ENCODE data around the gene LETM1.
A peak's percentile ranks its signal among the peaks of the same experiment; 100 is the strongest.

LETM1 gene

DNA sequence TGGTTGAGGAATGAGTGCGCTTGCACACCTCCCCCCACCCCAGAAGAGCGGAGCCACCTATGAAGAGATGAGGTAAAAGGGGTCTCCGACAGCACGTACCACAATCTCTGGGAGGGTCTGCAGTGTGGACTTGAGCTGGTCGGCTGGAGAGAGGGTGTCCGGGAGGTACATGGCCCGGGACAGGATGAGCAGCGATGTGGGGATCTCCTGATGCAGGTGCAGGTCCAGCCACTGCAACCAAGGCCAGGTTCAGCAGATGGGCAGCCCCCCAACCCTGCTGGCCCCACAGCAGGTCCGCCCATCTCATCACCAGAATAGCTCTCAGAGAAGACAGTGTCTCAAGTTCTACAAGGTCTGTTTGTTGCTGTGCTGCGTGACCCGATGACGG, 32.4 kb downstream of the LETM1 start:
- DNase-seq = no peak

DNA sequence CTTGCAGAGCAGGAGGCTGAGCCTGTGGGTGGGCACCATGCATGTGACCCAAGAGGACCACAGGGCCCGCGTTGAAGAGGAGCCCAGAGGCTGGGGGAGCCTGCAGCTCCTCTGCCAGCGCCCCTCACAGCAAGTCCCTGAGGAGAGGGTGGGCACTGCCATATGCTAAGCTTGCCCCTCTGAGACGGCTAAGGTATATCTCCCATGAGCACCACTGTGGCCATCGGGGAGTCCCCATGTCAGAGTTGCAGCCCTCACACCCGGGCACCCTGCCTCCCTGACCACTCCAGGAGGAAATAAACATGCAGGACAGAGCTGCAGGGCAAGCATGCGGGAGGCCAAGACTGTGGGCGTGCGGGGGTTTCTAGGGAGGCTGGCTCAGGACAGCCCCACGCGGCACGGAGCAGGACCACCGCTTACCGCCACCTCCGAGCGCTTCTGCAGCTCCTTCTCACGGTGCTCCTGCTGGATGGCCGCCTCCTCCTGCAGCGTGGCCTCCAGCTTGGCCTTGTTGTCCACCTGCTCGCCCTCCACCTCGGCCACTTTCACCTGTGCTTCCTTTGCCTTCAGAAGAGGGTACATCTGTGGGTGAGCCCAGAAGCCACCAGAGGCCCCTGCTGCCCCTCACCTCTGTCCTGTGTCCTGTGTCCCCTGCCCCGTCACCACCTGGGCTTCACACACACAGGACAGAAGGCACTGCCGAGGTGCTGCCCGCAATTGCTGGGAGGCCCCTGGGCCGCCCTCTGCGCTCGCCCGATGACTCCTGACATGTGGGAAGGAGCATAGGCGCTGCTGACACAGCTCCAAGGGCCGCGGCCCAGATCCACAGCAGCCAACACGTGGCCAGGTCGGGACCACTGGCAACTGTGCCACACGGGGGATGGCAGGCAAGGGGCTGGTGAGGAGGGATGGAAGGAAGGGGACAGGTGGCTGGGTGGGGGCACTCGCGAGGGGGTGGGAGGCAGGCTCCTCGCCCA, 33.1 kb downstream of the LETM1 start:
- DNase-seq = no peak

DNA sequence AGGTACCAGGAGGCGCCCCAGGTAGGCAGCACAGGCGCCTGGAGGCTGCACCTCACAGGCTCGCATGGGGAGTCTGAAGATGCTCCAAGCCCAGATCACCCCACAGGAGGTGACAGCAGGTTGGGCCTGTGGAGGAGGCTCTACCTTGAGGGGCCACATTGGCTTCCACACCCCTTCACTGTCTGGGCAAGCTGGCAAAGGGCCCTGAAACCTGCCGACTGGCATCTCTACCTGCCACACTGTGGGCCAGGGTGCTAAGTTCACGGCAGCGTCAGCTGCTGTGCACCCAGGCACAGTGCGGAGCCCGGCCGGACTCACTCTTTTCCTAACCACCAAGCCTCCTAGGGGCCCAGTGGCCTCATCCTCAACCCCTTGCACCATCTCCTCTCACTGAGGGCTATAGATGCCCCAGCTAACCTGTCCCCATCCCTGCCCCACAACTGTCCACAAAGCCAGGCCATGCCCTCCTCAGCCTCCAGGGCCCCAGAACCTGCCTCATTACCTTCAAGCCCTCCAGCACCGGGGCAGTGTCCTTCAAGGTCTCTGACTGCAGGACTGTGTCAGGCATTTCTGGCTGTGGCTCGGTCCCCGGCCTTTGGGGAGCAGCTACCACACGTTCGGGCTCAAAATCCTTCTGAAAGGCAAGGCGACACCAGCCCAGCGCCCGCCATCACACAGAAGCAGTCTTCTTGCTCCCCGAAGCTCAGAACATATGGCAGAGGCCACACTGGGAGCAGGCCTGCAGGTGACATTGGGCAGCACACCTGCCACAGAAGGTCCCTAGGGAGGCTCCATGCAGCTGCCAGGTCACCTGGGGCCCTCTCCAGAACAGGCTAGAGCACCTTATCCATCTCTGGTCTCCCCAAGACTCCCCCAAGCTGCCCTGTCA, 34.0 kb downstream of the LETM1 start:
- no peak for DNase-seq

DNA sequence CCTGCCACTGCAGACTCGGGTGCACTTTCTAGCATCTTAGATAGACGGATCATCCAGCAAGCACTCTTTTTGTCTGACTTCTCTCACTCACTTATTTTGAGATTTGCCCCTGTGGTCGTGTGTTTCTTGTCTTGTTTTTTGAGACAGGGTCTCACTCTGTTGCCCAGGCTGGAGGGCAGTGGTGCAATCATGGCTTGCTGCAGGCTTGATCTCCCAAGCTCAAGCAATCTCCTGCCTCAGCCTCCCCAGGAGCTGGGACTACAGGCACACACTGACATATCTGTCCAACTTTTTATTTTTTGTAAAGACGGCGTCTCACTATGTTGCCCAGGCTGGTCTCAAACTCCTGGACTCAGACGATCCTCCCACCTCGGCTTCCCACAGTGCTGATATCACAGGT, 36.1 kb downstream of the LETM1 start:
- DNase-seq = no peak

DNA sequence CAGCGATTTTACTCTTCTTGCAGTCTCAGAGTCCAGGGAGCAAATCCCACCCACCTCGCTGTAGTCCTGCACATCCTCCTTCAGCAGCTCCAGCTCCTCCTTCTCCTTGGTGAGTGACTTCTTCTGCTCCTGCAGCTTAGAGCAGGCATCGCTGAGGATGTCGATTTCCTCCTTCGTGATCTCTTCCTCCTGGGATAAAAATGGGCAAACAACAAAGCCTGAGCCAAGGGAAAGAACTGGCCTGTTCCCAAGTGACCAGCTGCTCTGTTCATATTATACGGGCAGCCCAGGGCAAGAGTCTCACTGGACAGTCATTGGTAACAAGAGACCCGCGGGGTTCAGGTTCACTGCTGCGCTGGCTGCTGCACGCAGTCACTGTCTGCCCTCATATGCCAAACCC, 36.7 kb downstream of the LETM1 start:
- DNase-seq = no peak

DNA sequence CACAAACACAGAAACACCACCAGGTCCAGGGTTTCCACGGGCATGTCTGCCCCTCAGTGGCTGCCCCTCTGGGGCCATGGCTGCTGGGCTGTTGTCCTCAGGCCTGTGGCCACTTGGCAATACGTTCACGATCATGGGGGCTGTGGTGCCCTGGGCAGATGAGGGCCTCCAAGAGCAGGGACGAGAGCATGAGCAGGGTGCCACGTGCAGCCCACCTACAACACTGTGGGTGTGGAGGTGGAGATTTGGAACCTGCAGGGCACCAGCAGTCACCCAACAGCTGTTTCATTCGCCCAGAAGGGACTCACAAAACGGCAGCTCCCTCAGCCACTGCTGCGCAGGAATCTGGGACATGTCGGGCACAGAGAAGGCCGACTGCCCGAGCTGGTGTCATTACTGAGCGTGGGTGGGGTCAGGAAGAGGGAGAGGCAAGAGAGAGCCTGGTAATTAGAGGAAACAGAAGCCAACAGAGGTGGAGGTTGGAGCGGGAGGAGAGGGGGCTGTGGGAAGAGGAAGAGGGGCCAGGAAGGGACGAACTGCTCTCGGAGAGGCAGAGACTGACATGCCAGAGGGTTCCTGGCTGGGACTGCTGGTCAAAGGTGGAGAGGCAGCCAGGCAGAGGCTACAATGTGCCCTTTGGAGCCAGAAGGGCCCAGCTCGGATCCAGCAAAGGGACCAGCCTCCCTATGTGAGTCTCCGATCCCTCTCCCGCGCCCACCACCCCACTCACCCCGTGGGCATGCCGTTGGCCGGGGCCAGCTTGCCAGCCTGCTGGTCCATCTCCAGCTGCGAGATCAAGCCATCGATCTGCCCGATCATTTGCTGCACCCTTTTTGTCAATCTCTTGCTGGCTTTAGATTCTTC, 39.7 kb downstream of the LETM1 start:
- DNase-seq = no peak

DNA sequence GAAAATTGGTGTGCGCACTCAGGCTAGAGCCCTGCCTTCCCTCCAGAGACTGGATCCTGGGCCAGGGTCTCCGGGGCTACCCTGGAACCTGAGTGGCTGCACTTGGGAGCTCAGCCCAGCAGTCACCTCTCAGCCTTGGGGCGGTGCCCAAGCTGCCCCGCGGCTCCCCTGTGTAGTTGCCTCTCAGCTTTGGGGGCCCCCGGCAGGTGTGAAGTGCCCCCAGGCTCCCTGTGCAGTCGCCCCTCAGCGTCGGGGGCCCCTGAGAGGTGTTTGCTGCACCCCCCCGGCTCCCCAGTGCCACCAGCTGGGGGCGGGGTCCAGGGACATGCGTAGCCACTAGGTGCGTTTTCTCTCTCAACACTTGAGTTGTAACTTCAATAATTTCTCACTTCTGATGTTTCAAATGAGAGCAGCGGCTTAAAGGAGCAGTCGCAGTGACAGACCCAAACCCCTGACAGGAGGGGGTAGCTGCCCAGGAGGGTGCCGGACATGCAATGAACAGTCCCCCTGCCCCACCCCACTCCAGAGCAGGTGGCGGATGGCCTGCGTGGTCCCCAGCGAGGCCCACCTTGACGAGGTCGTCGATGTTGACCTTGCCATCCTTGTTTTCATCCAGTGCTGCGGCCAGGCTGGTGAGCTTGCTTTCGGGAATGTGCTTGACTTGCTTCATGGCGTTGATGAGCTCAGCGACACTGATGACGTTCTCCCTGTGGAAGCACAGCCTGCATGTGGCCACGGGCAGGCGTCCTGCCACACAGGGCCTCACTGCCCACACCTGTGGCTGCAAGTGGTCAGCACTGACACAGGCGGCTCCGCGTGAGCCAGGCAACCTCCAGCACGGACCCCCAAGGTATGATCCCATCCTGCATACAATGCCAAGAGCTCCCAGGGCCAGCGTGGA, 40.6 kb downstream of the LETM1 start:
- no peak for DNase-seq

DNA sequence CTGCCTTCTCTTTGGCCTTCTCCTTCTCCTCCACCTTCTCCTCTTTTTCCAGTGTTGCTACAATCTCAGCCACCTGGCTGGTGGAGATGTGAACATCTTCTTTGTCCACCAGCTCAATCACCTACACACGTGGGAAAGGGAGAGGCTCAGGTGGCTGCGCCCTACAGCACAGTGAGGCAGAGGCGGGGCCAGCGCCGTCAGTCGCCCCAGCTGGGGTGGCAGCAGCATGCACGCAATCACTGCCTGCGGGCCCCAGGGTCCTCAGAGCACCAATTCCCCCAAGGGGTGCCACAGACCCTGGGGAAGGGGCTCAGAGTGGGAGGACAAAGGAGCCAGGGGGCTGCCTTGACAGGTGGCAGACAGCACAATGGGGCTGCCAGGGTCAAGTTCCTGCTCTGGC, 41.5 kb downstream of the LETM1 start:
- DNase-seq = no peak

DNA sequence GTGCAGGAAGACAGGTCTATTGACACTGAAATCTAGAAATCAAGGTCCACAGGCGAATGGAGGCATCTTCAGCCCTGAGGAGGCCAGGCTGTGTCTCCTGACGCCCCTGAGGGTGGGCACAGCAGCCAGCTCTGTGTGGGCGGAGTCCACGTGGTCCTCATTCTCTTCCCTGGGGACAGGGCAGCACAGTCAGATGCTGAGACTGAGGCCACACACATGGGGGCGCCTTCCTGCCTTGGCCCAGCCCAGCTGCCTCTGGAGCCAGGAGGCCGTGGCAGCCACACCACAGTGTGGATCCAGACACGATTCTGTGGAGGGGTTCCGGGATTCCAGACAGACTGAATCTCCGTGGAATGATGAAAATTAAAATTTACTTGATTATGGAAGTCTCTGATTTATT, 42.0 kb downstream of the LETM1 start:
- DNase-seq = no peak

DNA sequence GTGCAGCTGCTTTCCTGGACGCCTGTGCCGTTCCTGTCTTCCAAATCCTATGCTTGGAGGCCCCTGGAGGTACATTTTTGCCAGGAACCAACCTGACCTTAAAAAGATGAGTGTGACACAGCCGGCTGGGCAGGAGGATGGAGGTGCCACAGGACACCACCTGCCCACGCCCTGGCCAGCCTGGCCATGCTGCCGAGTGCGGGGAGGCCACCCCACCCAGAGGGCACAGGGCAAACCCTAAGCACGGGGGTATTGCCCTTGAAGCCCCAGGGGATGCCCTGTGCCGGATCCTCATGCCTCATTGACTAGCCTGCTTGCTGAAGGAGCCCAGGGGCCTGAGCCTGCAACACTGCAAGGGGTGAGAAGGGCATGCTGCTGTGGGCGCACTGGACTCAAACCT, 42.7 kb downstream of the LETM1 start:
- no peak for DNase-seq

DNA sequence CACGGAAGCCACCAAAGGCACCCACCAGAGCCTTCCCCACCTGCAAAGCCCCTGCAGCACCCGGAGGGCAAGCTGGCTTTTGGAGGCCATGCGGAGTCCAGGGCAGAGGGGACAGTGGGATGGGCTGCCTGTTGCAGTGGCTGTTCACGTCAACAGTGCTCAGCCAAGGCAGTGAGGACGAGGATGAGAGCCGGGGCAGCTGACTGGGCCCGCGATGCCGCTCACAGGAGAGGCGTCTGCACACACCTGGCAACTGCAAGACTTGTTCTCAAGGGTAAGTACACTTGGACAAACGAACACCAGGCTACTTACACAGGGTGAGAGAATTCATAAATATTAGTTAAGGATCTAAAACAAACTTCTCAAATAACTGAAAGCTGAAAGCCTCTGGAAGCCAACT, 43.2 kb downstream of the LETM1 start:
- DNase-seq = no peak

DNA sequence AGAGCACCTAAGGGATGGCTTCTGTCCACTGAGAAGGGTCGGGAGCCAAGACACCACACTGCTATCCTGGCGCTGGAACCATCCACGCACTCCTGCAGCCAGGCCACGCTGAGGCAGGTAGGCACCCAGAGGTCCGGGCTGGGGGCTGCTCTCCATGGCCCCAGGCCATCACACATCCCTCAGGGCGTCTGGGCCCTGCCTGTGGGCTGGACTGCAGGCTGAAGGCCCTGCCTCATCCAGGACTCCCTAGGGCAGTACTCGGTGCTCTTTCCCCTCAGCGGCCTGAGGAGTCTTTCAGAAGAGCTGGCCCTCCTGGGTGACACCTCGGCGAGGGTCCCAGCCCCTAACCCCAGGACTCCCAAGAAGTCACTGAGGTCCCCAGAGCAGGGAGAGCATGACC, 45.2 kb downstream of the LETM1 start:
- no peak for DNase-seq

DNA sequence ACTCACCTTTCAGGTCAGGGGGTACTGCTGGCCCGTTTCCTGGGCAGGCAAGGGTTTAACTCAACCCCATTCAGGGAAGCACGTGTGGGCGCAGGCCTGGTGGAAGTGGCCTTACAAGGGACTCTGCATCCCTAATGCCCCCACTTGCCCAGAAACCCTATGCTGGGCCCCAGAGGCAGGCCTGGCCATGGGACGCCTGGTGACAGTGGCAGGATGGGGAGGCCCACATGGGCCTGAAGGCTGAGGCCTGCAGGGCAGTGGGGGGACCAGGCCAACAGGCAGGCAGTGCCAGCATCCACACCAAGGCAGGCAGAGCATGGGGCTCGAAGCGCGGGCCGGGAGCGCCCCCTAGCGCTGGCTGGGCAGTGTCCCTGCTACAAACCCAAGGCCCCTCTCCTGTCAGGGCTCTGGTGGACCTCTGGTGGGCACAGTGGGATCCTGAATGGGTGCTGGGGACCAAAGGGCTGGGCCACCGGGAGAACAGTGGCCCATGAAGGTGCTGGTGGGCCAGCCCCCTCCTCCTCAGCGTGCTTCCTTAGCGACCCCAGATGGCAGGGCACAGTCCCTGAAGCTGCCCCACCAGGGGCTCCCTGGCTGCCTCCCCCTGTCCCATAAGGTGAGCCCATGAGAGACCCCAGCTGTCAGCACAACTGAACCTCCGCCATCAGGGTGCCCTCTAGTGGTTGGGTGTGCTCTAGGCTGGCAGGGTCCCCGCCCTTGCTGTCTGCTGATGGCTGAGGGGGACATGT, 46.0 kb downstream of the LETM1 start:
- peak; percentile 45 for DNase-seq

DNA sequence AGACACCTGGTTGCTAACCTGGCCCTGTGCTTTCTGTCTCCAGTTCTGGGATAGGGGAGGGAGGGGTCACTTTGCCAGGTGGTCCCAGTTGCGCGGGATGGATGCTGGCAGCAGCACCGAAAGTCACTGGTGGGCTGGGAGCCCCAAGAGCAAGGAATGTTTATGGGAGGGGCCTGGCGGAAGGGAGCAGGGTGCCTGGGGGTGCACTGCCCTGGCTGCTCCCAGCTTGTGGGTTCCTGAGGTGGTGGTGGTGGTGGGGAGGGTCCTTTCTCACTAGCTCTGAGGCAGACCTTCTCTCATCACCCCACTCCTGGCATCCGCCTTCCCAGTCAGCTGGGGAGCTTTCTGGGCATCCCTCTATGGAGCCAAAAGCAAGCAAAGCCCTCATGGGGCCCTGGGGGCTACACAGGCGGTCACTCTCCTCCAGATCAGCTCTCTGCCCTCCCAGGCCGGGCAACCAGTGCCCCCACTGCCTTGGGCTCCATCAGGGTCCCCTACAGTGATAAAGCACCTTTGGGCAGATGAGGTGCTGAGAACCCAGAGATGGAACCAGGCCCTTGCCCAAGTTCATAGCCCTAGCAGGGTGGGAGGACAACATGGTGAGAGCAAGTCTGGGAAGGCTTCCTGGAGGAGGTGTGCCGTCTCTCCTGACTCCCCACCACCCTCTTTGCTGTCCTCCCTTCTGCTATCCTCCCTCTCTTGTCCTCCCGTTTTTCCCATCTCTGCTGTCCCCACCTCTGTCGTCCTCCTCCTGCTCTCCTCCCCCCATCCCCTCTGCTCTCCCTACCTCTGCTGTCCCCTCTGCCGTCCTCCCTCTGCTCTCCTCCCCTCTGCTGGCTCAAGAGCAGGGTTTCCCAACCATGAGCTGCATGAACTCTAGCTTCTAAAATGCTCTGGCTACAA, 46.9 kb downstream of the LETM1 start:
- DNase-seq = no peak

DNA sequence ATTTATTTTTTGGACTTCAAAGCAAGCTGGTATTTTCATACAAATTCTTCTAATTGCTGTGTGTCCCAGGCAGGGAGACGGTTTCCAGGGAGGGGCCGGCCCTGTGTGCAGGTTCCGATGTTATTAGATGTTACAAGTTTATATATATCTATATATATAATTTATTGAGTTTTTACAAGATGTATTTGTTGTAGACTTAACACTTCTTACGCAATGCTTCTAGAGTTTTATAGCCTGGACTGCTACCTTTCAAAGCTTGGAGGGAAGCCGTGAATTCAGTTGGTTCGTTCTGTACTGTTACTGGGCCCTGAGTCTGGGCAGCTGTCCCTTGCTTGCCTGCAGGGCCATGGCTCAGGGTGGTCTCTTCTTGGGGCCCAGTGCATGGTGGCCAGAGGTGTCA, 47.6 kb downstream of the LETM1 start:
- DNase-seq = no peak

DNA sequence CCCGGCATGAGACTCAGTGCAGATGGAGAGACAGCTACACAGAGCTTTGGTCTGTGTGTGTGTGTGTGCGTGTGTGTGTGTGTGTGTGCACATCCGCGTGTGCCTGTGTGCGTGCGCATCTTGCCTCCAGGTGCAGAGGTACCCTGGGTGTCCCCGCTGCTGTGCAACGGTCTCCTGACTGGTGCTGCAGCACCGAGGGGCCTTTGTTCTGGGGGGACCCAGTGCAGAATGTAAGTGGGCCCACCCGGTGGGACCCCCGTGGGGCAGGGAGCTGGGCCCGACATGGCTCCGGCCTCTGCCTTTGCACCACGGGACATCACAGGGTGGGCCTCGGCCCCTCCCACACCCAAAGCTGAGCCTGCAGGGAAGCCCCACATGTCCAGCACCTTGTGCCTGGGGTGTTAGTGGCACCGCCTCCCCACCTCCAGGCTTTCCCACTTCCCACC, 48.6 kb downstream of the LETM1 start:
- DNase-seq = no peak

DNA sequence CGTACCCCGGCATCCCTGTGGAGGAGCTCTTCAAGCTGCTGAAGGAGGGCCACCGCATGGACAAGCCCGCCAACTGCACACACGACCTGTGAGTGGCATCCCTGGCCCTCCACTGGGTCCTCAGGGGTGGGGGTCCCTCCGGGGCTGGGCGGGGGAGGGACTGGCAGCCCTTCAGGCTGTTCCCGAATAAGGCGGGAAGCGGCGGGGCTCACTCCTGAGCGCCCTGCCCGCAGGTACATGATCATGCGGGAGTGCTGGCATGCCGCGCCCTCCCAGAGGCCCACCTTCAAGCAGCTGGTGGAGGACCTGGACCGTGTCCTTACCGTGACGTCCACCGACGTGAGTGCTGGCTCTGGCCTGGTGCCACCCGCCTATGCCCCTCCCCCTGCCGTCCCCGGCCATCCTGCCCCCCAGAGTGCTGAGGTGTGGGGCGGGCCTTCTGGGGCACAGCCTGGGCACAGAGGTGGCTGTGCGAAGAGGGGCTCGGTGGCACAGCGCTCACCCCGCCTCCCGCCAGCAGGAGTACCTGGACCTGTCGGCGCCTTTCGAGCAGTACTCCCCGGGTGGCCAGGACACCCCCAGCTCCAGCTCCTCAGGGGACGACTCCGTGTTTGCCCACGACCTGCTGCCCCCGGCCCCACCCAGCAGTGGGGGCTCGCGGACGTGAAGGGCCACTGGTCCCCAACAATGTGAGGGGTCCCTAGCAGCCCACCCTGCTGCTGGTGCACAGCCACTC, 49.2 kb downstream of the LETM1 start:
- no peak for DNase-seq

DNA sequence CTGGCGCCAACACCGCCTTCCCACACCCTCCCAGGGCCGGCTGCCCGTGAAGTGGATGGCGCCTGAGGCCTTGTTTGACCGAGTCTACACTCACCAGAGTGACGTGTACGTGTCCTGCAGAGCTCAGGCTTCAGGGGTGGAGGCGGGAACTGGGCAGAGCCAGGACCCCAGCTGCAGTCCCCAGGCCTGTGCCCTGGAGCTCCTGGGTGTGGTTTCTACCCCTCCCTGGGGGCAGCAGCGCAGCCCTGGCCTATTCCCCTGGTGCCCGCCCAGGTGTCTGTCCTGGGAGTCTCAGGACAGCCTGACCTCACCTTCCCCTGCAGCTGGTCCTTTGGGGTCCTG, 49.8 kb downstream of the LETM1 start:
- no peak for DNase-seq

DNA sequence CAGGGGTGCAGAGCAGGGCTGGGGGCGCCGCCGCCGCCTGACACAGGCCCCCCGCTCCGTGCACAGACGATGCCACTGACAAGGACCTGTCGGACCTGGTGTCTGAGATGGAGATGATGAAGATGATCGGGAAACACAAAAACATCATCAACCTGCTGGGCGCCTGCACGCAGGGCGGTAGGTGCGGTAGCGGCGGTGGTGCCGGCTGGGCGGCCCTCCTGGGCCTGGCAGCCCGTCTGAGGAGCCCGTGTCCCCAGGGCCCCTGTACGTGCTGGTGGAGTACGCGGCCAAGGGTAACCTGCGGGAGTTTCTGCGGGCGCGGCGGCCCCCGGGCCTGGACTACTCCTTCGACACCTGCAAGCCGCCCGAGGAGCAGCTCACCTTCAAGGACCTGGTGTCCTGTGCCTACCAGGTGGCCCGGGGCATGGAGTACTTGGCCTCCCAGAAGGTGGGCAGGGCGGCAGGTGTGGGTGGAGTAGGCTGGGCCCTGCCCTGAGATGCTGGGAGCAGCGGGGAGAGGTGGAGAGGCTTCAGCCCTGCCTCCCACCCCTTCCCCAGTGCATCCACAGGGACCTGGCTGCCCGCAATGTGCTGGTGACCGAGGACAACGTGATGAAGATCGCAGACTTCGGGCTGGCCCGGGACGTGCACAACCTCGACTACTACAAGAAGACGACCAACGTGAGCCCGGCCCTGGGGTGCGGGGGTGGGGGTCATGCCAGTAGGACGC, 50.3 kb downstream of the LETM1 start:
- DNase-seq = no peak

Measured in NCI-H146 (cell line).